ENCODE measurements around the gene FBXO27.
"Not testable (repeated sequence)": the region's sequence is repeated elsewhere in the genome, so short reads cannot be mapped to it uniquely, and the experiment has no call there.

The FBXO27 gene

GRCh38 chr19:39037194-39037593 lies 4.8 kb upstream of the FBXO27 start:
- DNase-seq = no peak

- DNase-seq = no peak
Observed at GRCh38 chr19:39036581-39036980, 4.2 kb upstream of the FBXO27 start.

GRCh38 chr19:39031368-39032062 lies 834 bp downstream of the FBXO27 start:
- DNase-seq = peak; percentile 93

- no peak for DNase-seq
Observed at GRCh38 chr19:39030854-39031367, 1.4 kb downstream of the FBXO27 start.

- no peak for DNase-seq
Observed at GRCh38 chr19:39024875-39025641, 7.3 kb downstream of the FBXO27 start.

GRCh38 chr19:39021063-39021462 lies 11.3 kb downstream of the FBXO27 start:
- DNase-seq = no peak

GRCh38 chr19:39017646-39018045 lies 14.7 kb downstream of the FBXO27 start:
- DNase-seq = no peak

- no peak for DNase-seq
Observed at GRCh38 chr19:39017026-39017425, 15.3 kb downstream of the FBXO27 start.

GRCh38 chr19:39014037-39014436 lies 18.3 kb downstream of the FBXO27 start:
- no peak for DNase-seq

GRCh38 chr19:39009001-39009400 lies 23.3 kb downstream of the FBXO27 start:
- no peak for DNase-seq

GRCh38 chr19:39008137-39008536 lies 24.2 kb downstream of the FBXO27 start:
- no peak for DNase-seq

- DNase-seq = no peak
Observed at GRCh38 chr19:39007096-39007495, 25.3 kb downstream of the FBXO27 start.

GRCh38 chr19:39004403-39004802 lies 27.9 kb downstream of the FBXO27 start:
- DNase-seq = no peak

- DNase-seq = no peak
Observed at GRCh38 chr19:39003796-39004195, 28.6 kb downstream of the FBXO27 start.

GRCh38 chr19:39003188-39003587 lies 29.2 kb downstream of the FBXO27 start:
- no peak for DNase-seq

GRCh38 chr19:39001041-39001440 lies 31.3 kb downstream of the FBXO27 start:
- no peak for DNase-seq

- not testable (repeated sequence) for DNase-seq
Observed at GRCh38 chr19:38997576-38997975, 34.8 kb downstream of the FBXO27 start.

- no peak for DNase-seq
Observed at GRCh38 chr19:38993271-38993670, 39.1 kb downstream of the FBXO27 start.

- DNase-seq = no peak
Observed at GRCh38 chr19:38990949-38991697, 41.2 kb downstream of the FBXO27 start.

GRCh38 chr19:38989614-38990013 lies 42.7 kb downstream of the FBXO27 start:
- DNase-seq = not testable (repeated sequence)

GRCh38 chr19:38989066-38989605 lies 43.2 kb downstream of the FBXO27 start:
- no peak for DNase-seq

- not testable (repeated sequence) for DNase-seq
Observed at GRCh38 chr19:38988627-38989026, 43.7 kb downstream of the FBXO27 start.

- DNase-seq = not testable (repeated sequence)
Observed at GRCh38 chr19:38987745-38988144, 44.6 kb downstream of the FBXO27 start.

Measured in activated CD8-positive, alpha-beta memory T cell treated with anti-CD3 and anti-CD28 coated beads for 24 hours (primary cell).